Endometrium (tissue), 2 donors: Measurements from ENCODE around the gene XIRP1.
"Not testable (repeated sequence)": the region's sequence is repeated elsewhere in the genome, so short reads cannot be mapped to it uniquely, and the experiment has no call there.

Experiments used
- FAIRE-seq: peaks from 2 replicates; lab custom pipeline; 2012; peaks lifted over from hg19 to GRCh38; lab: Jason Lieb, UNC
- donor health status: control.
- donor health status: control.

XIRP1 gene

GRCh38 chr3:39185959-39186691, 6.3 kb downstream of the XIRP1 start:
- no peak for FAIRE-seq

DNA sequence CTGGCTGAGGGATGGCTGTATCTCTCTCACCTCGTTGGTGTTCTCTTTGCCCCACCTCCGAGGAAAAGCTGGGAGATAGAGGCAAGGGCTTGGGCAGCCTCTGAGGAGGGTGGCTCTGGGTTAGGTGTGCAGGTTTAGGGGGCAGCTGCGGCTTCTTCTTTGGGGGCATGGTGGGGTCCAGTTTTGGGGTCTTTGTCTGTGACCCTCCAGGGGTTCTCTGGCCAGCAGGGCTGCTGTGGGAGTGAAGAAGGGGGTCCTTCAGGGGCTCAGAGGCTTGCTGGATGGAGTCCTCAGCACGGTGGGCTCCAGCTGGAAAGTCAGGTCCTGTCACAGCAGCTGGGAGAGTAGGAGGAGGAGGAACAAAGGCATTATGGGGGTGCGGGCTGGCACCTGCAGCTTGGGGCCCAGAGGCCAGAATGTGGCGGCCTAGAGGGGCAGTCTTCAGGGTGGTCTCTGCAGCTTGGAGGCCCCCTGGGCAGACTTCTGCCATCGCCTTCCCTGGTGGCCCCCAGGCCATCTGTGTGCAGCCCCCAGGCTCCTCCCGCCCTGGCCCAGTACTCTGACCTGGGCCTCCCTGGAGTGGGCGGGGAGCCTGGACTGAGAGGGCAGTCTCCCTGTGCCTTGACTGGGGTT, 7.0 kb downstream of the XIRP1 start:
- FAIRE-seq, result no peak

DNA sequence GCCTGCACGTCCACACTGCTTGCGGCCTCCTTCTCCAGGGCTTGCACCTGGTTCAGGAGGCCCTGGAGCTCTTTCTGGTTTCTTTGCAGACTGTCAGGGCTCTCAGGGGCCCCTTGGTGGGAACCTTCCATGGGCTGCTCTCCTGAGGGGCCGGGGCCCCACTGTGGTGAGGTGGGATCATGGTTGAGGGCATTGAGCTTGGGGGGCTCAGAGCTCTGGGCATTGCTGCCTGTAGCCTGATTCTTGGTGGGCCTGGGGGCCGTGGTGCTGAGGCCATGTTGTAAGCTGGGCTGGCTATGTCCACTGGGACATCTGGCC, 7.5 kb downstream of the XIRP1 start:
- FAIRE-seq, result no peak

DNA sequence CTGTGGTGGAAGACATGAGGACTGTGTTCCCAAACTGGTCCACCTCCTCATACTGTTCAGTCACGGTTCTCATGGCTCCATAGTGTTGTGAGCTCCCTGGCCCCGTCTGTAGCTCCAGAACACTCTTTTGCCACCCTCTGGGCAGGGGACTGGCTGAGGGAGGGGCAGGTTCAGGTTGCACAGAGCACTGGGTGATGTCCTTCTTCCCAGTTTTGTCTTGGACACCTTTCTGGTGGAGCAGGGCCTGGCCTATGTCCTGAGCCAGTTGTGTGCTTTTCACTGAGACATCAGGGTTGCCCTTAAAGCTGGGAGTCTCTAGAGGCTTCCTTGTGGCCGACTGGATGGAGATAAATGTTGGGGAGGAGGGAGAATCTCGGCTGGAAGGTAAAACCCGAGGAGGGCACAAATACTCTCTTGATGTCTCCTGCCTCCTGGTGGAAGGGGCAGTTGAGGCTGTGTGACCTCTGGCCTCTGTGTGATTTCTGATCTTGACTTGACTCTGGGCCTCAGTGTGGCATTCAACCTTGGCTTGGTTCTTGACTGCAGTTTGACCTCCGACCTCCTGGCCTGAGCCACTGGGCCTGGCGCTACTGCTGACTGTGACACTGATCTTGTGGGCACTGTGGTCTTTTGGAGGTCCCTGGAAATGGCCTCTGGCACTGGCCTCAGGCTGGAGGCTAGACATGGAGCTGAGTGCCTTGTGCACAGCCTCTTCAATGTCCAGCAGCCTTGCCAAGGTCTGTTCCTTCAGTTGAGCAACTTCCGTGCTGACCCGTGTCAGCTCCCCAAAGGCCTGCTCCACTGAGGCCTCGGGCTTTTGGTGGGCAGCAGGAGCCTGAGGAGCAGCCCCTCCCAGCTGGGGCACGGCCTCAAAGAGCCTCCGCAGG, 8.1 kb downstream of the XIRP1 start:
- no peak for FAIRE-seq

- no peak for FAIRE-seq
Observed at GRCh38 chr3:39183211-39184080, 8.9 kb downstream of the XIRP1 start.

DNA sequence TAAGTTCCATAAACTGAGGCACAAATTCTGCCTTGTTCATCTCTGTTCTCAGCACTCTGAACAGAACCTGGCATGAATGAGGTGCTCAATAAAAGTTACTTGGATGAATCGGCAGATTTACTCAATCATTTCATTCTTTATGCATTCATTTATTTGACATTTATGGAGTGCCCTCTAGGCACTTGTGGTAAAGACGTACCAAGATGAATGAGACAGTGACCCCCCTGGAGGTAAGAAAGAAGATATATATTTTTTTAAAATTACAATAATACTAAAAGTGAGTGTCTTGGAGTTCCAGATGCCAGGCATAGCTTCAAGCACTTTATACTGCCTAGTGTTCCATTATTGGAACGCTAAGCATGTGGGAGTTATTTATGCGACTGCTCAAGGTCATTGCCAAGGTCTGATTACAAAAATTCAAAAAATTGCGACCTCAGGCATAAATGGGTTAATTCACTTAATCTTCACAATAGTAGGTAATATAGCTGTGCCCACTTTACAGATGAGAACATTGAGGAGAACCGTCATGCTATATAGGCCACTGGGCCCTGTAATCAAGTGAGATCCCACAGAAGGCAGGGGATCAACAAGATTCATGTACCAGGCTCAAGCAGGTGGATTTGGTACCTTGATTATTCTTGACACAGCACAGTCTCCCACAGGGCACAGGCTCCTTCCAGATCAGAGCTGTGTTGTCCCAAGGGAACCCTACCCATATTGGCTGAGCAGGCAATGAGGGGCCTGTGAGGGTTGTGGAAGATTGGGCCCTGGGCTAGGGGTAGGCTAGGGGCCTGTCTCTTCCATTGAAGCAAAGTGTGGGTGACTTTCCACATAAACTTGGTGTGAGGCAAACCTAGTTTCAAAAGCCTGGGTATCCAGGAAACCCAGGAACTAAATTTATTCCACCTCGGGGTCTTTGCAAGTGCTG, 10.7 kb downstream of the XIRP1 start:
- no peak for FAIRE-seq

- no peak for FAIRE-seq
Observed at GRCh38 chr3:39180546-39181346, 11.6 kb downstream of the XIRP1 start.

DNA sequence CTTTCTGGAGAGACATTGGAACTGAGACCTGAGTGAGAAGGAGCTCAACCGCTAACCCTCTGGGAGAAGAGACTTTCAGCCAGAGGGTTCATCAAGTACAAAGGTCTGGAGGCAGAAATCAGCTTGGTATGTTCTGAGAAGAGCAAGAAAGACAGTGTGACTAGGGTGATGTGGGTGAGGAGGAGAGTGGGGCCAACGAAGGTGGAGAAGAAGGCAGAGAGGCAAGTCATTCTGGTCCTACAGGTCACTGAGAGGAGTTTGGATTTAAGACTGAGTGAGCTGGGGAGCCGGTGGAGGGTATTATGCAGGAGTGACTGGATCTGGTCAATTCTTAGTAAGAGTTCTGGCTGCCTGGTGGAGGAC, 12.2 kb downstream of the XIRP1 start:
- FAIRE-seq, result no peak

- FAIRE-seq, result no peak
Observed at GRCh38 chr3:39178553-39178952, 13.8 kb downstream of the XIRP1 start.

- no peak for FAIRE-seq
Observed at GRCh38 chr3:39177708-39178332, 14.6 kb downstream of the XIRP1 start.

GRCh38 chr3:39176025-39176714, 16.2 kb downstream of the XIRP1 start:
- FAIRE-seq, result no peak

GRCh38 chr3:39173318-39174125, 18.9 kb downstream of the XIRP1 start:
- no peak for FAIRE-seq

DNA sequence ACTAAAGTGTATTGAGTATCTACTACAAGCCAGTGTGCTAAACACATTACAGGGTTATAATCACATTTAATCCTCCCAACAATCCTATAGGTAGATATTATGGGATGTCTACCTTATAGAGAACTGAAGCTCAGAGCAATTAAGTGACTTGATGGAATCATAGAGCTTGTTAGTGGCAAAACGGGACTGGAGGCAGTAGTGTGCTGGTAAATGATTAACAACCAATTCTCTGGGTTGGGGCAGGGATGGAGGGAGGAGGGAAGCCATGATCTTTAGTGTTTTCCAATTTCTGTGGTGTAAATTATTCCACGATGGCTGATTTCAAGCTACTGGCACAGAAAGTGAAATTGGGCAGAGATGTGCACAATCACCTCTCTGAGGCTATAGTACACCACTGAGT, 20.5 kb downstream of the XIRP1 start:
- no peak for FAIRE-seq

- not testable (repeated sequence) for FAIRE-seq
Observed at GRCh38 chr3:39170877-39171276, 21.5 kb downstream of the XIRP1 start.

- FAIRE-seq, result no peak
Observed at GRCh38 chr3:39170461-39170860, 21.9 kb downstream of the XIRP1 start.

DNA sequence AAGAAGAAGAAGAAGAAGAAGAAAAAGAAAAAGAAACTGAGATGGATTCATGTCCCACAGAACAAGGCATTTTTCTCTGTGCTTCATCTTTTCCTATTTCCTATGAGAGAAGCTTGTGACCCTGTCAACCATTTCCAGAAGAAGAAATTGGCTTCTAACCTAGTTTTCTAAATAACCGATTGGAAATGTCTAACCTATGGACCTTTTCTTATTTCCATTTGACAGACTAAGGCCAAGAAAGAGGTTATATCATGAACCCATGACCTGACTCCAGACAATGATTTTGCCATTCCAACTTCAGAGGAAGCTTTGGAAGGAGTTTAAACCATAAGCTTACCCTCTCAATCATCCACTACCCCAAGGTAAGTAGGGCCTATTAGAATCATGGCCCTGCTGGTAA, 22.7 kb downstream of the XIRP1 start:
- FAIRE-seq, result no peak

DNA sequence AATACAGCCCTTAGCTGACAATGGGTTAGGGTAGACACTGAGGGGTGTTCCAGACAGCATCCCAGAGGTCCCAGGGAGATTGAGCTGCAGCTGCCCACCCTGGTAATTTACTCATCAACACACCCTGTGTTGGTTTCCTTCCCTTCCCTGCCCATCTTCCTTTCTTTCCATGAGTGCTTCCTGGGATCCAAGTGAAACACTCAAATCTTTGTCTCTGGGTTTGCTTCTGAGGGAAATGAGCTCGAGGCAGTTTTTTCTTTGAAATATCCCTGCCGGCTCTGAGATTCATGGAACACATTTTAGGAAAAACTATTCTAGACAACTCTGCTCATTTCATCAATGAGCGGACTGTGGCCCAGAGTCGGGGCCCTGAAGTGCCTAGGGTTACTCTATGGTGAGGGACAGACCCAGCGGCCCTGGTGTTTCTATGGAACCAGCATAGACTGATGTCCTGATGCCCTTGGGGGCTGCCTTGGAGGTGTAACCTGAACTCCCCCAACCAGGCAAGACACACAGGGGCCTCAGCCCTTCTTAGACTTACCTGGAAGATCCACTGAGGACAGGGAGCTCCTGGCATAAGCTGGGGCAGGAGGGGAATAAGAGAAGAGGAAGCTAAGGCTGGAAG, 24.1 kb downstream of the XIRP1 start:
- no peak for FAIRE-seq
